SK-N-MC (cell line): Measurements from ENCODE around the gene NFE2.
"Not testable (repeated sequence)": the region's sequence is repeated elsewhere in the genome, so short reads cannot be mapped to it uniquely, and the experiment has no call there.

ENCODE experiments used
- DNase-seq: peaks from one replicate; pipeline ENCODE4 v3.0.0-alpha.2; 2011; ENCODE audit warnings: low read depth, low spot score
- H3K27ac ChIP-seq: fragments of 200-600 bp; sonication (generic); 2 replicates; pipeline ENCODE4 v1.5.1; 2016; ENCODE audit warnings: mixed run types
- H3K36me3 ChIP-seq: fragments of 200-600 bp; sonication (generic); 2 replicates; pipeline ENCODE4 v1.6.1; 2017; ENCODE audit warnings: antibody characterized with exemption, low read length, mixed read lengths; ENCODE audit not compliant: insufficient read depth
- H3K4me3 ChIP-seq: fragments of 200-600 bp; sonication (generic); 2 replicates; pipeline ENCODE4 v1.5.1; 2016
- H3K9ac ChIP-seq: fragments of 200-600 bp; sonication (generic); 2 replicates; pipeline ENCODE4 v1.8.0; 2017; ENCODE audit warnings: mixed run types, mixed read lengths; ENCODE audit not compliant: insufficient read length
- H3K9me3 ChIP-seq: fragments of 200-600 bp; sonication (generic); 2 replicates; pipeline ENCODE4 v1.6.1; 2017; ENCODE audit warnings: low read depth, mild to moderate bottlenecking, antibody characterized with exemption, low read length, moderate library complexity, mixed read lengths
- EZH2 ChIP-seq: fragments of 200-600 bp; sonication (generic); IDR thresholded peaks from one replicate; pipeline ENCODE4 v1.6.1; 2017; ENCODE audit warnings: antibody characterized with exemption
- FOXP2 ChIP-seq: optimal IDR thresholded peaks from 2 replicates; pipeline ENCODE3; 2011; ENCODE audit warnings: mild to moderate bottlenecking, moderate library complexity; ENCODE audit not compliant: insufficient read depth; ENCODE audit errors: extremely low read length, control extremely low read depth
- POLR2AphosphoS5 ChIP-seq: IDR thresholded peaks from 2 replicates; pipeline ENCODE4 v1.6.1; 2012; ENCODE audit warnings: mild to moderate bottlenecking, low read depth, low read length, borderline replicate concordance

NFE2 gene

GRCh38 chr12:54321363-54321762 lies 20.5 kb upstream of the NFE2 start:
- Histone ChIP-seq H3K4me3 (no peak overlapping the region), H3K9ac (no peak overlapping the region), H3K36me3 (no peaks in the 10 kb centered on the region), H3K9me3 (no peaks in the 10 kb centered on the region), H3K27ac (no peak overlapping the region)
- TF ChIP-seq POLR2AphosphoS5 (no peak), FOXP2 (no peak), EZH2 (no peak)
- no peak for DNase-seq

DNA sequence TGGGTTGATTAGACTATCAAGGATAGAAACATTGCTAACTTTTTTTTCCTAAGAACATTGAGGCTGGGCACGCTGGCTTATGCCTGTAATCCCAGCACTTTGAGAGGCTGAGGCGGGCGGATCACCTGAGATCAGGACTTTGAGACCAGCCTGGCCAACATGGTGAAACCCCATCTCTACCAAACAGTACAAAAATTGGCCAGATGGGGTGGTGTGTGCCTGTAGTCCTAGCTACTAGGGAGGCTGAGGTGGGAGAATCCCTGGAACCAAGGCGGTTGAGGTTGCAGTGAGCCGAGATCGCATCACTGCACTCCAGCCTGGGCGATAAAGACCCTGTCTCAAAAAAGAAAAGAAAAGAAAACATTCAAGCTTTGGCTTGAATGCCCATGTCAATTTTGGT lies 11.5 kb upstream of the NFE2 start:
- H3K36me3 ChIP-seq, H3K27ac ChIP-seq, DNase-seq, H3K9me3 ChIP-seq, H3K4me3 ChIP-seq, H3K9ac ChIP-seq: not testable (repeated sequence)

DNA sequence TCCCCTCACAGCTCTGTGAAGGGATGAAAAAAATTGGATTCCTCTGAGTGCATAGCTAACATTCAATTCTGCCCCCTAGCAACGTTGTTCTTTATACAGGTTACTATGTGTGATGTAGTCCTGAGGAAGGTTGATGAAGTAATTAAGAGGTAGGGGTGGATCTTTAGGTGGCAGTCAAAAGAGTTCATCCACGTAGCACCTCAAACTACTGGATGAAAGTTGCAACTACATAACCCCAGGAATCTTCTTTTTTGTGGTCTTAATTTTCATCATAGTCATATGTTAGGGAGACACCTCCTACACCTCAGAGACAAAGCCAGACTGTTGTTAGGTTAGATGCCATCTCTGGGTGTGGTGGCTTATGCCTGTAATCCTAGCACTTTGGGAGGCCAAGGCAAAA lies 10.2 kb upstream of the NFE2 start:
- H3K27ac ChIP-seq = no peak overlapping the region
- no peak for DNase-seq
- no peak overlapping the region for H3K4me3 ChIP-seq

GRCh38 chr12:54306925-54307741 lies 6.3 kb upstream of the NFE2 start:
- H3K4me3 ChIP-seq = no peak overlapping the region
- no peak for DNase-seq
- H3K36me3 ChIP-seq = no peaks in the 10 kb centered on the region
- H3K27ac ChIP-seq = no peak overlapping the region
- no peaks in the 10 kb centered on the region for H3K9me3 ChIP-seq
- H3K9ac ChIP-seq = no peak overlapping the region
- TF ChIP-seq EZH2 (no peak), POLR2AphosphoS5 (no peak), FOXP2 (no peak)

More for the DNA sequence above, 10.2 kb upstream of the NFE2 start:
- TF ChIP-seq EZH2 (no peak), FOXP2 (no peak), POLR2AphosphoS5 (no peak)
- no peak overlapping the region for H3K9ac ChIP-seq
- no peaks in the 10 kb centered on the region for H3K9me3 ChIP-seq
- no peaks in the 10 kb centered on the region for H3K36me3 ChIP-seq

- Histone ChIP-seq H3K36me3 (no peaks in the 10 kb centered on the region), H3K9me3 (no peaks in the 10 kb centered on the region), H3K27ac (no peak overlapping the region), H3K4me3 (no peak overlapping the region), H3K9ac (no peak overlapping the region)
- DNase-seq = no peak
- no peak for TF ChIP-seq POLR2AphosphoS5
- no peak for TF ChIP-seq FOXP2
- TF ChIP-seq EZH2 = no peak
Observed at GRCh38 chr12:54304187-54304810, 3.5 kb upstream of the NFE2 start.

DNA sequence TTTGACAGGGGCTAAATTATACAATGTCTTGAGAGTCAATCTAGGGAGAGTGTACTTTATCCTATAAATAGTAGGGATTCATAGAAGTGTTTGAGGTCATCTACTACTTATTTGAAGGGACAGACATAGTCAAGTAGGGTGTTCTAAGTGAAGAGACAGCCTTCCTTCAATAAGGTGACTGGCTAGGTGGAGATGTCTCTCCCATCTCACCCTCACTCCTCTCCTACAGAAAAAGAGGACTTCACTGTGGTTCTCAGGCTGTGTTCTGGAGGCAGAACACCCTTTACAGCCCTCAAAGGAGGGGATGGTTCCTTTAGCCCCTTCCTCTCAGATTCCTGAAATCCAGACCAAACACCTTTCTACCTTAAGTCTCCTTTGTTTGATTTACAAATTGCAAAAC lies 2.8 kb upstream of the NFE2 start:
- no peak overlapping the region for H3K9ac ChIP-seq

DNA sequence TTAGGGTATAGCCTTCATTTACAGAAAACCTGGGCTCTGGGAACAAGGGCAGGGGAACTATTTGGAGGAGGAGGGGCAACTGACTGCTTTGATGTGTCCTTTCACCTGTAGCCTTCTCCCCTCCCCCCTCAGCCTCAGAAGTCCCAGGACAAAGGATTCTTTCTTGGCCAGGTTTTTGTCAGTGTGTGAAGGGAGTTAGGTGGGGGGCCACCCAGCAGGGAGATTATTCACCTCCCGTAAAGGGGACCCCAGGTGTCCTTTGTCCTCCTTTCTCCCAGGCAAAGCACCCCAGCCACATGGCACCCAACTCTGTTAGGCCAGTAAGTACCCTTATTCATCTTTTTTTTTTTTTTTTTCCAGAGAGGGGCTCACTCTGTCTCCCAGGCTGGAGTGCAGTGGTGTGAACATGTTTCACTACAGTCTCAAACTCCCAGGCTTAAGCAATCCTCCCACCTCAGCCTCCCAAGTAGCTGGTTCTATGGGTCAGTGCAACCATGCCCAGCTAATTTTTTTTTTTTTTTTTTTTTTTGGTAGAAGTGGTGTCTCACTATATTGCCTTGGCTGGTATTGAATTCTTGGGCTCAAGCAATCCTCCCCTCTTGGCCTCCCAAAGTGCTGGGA lies 723 bp upstream of the NFE2 start:
- TF ChIP-seq POLR2AphosphoS5 (no peak), EZH2 (no peak), FOXP2 (no peak)
- no peak for DNase-seq
- Histone ChIP-seq H3K27ac (no peak overlapping the region), H3K9me3 (no peaks in the 10 kb centered on the region), H3K4me3 (no peak overlapping the region), H3K36me3 (no peaks in the 10 kb centered on the region), H3K9ac (no peak overlapping the region)

More for the DNA sequence above, 2.8 kb upstream of the NFE2 start:
- Histone ChIP-seq H3K27ac (no peak overlapping the region), H3K9me3 (no peaks in the 10 kb centered on the region), H3K36me3 (no peaks in the 10 kb centered on the region), H3K4me3 (no peak overlapping the region)
- no peak for DNase-seq
- TF ChIP-seq EZH2 (no peak), FOXP2 (no peak), POLR2AphosphoS5 (no peak)

DNA sequence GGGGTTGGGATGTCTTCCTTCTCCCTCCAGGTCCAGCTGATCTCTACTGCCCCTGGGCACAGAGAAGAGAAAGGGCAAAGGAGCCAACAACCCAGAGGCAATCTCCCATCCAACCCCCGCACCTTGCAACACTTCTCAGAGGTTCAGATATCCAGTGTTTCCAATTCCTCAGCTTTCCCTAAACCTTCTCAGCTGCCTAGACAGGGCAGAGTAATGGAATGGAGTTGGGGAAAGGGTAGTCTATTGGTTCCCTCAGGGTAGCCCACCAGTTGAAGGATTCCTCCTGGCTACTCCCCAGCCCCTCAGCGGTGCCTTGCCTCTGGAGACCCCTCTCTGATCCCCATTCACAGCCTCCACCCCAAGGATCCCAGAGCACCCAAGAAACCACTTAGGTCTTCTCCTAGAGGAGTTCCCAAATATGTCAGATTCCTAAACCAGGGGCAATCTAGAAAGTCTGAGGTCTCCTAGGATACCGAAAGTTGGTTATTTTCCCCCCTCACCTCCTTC lies 537 bp downstream of the NFE2 start:
- no peak for TF ChIP-seq EZH2
- TF ChIP-seq FOXP2 = no peak
- no peak for TF ChIP-seq POLR2AphosphoS5
- Histone ChIP-seq H3K36me3 (no peaks in the 10 kb centered on the region), H3K9ac (no peak overlapping the region), H3K27ac (no peak overlapping the region), H3K4me3 (no peak overlapping the region), H3K9me3 (no peaks in the 10 kb centered on the region)
- DNase-seq = no peak
